OCI-LY1 (cell line): Measurements from ENCODE around the gene PDZD2.
"Not testable (repeated sequence)": the region's sequence is repeated elsewhere in the genome, so short reads cannot be mapped to it uniquely, and the experiment has no call there.

Experiments
- H2AFZ ChIP-seq: fragments of 200-600 bp; sonication (generic), shearing (Covaris generic); 2 replicates; pipeline ENCODE4 v1.6.0; 2014; ENCODE audit warnings: antibody characterized with exemption, mild to moderate bottlenecking, low read length
- H3F3A ChIP-seq: fragments of 200-600 bp; sonication (generic), shearing (Covaris generic); 2 replicates; pipeline ENCODE4 v1.6.0; 2014; ENCODE audit warnings: mild to moderate bottlenecking, antibody characterized with exemption, low read length, moderate library complexity; ENCODE audit not compliant: insufficient read depth
- H3K27ac ChIP-seq: fragments of 200-600 bp; sonication (generic); 2 replicates; pipeline ENCODE4 v1.5.1; 2014; ENCODE audit warnings: low read length, mixed run types, mild to moderate bottlenecking, low read depth; ENCODE audit not compliant: poor library complexity, severe bottlenecking
- H3K27me3 ChIP-seq: fragments of 200-600 bp; sonication (generic); 2 replicates; pipeline ENCODE4 v1.6.0; 2014; ENCODE audit warnings: antibody characterized with exemption, mild to moderate bottlenecking, low read length, moderate library complexity; ENCODE audit not compliant: insufficient read depth
- H3K36me3 ChIP-seq: fragments of 200-600 bp; sonication (generic); 2 replicates; pipeline ENCODE4 v1.6.1; 2014; ENCODE audit warnings: mild to moderate bottlenecking, antibody characterized with exemption, low read length, moderate library complexity, mixed read lengths; ENCODE audit not compliant: insufficient read depth
- H3K4me1 ChIP-seq: fragments of 200-600 bp; sonication (generic); 2 replicates; pipeline ENCODE4 v1.5.1; 2014; ENCODE audit warnings: mild to moderate bottlenecking, low read length, moderate library complexity; ENCODE audit not compliant: insufficient read depth, severe bottlenecking
- H3K4me2 ChIP-seq: fragments of 200-600 bp; sonication (generic), shearing (Covaris generic); 2 replicates; pipeline ENCODE4 v1.6.1; 2014; ENCODE audit warnings: low read length
- H3K4me3 ChIP-seq: fragments of 200-600 bp; sonication (generic); 2 replicates; pipeline ENCODE4 v1.5.1; 2014; ENCODE audit warnings: low read length, low read depth, mild to moderate bottlenecking, mixed read lengths; ENCODE audit not compliant: poor library complexity, severe bottlenecking
- H3K79me2 ChIP-seq: fragments of 200-600 bp; shearing (Covaris generic); 2 replicates; pipeline ENCODE4 v1.6.1; 2016; ENCODE audit warnings: mixed run types, low read length, mixed read lengths; ENCODE audit not compliant: insufficient read depth
- H3K9ac ChIP-seq: fragments of 200-600 bp; sonication (generic), shearing (Covaris generic); 2 replicates; pipeline ENCODE4 v1.6.1; 2014; ENCODE audit warnings: mild to moderate bottlenecking, low read length, mixed read lengths
- H3K9me2 ChIP-seq: fragments of 200-600 bp; sonication (generic), shearing (Covaris generic); 2 replicates; pipeline ENCODE4 v1.6.1; 2014; ENCODE audit warnings: low read depth, mild to moderate bottlenecking, low read length, mixed read lengths
- H3K9me3 ChIP-seq: fragments of 200-600 bp; shearing (Covaris generic); 2 replicates; pipeline ENCODE4 v1.6.1; 2014; ENCODE audit warnings: low read length, mixed read lengths
- H4K20me1 ChIP-seq: fragments of 200-600 bp; sonication (generic), shearing (Covaris generic); 2 replicates; pipeline ENCODE4 v1.6.0; 2016; ENCODE audit warnings: mild to moderate bottlenecking, low read length; ENCODE audit not compliant: insufficient read depth
- CTCF ChIP-seq: fragments of 200-600 bp; sonication (generic), shearing (Covaris generic); IDR thresholded peaks from 2 replicates; pipeline ENCODE4 v1.5.1; 2017; ENCODE audit warnings: mild to moderate bottlenecking, antibody characterized with exemption, low read length, moderate library complexity, mixed read lengths
- EZH2 ChIP-seq: fragments of 200-600 bp; sonication (generic), shearing (Covaris generic); IDR thresholded peaks from 2 replicates; pipeline ENCODE4 v1.8.0; 2017; ENCODE audit warnings: borderline replicate concordance, mixed run types, mild to moderate bottlenecking, antibody characterized with exemption, low read length, moderate library complexity, mixed read lengths

The PDZD2 gene

DNA sequence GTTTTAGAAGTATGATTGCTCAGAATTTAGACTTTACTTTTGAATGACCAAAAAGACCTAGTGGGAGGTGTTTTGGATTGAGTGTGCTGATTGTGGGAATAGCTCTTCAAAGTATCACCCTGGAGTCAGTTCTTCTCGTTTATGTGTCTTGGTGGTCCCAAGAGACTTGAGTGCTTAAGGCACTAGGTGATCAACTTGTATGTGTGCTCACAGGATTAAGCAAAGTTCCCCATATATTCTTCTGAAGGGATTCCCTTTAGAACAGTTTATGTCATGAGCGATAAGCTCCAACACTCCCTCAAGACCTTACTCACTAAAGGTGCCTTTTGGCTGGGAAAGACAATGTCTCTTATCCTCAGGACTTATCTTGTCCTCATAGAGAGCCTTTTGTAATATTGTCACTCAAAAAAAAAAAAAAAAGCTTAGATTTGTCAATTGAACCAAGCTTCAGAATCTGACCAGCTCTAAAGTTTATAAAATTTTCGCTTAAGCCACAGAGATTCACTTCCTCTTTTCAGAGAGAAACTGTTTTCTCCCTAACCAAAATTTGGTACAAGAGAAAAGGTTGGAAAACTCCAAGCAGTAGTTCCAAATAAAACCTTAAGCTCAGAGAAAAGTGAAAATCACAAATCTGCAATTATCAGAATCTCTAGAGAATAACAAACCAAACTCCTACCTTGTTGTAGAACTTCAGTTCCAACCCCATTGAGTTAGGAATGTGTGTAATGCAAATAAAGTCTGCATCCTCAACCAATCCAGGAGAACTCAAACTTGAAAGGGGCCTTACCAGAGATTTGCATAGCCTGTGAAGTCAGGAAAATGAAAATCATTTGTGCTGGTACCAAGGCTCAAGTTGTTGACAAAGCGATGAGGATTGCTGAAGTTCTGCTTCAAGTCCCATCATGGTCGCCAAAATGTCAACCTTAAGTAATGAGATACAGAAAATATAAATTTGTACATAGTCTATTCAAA lies 40.0 kb upstream of the PDZD2 start:
- Histone ChIP-seq H3K4me2 (no peak overlapping the region), H3K27me3 (no peaks in the 10 kb centered on the region; the same call in 1 of the 2 replicates), H3F3A (no peaks in the 10 kb centered on the region), H3K9me3 (no peaks in the 10 kb centered on the region), H3K79me2 (no peaks in the 10 kb centered on the region), H3K36me3 (no peaks in the 10 kb centered on the region), H4K20me1 (no peaks in the 10 kb centered on the region), H3K27ac (no peak overlapping the region), H3K4me1 (no peaks in the 10 kb centered on the region), H3K9me2 (no peaks in the 10 kb centered on the region), H2AFZ (no peak overlapping the region), H3K4me3 (no peak overlapping the region), H3K9ac (no peak overlapping the region)
- TF ChIP-seq CTCF (no peak), EZH2 (no peak)

GRCh38 chr5:31602305-31602704 lies 36.6 kb upstream of the PDZD2 start:
- H3K9me2 ChIP-seq, H3K27ac ChIP-seq, H3K27me3 ChIP-seq, H3K4me2 ChIP-seq, H3K36me3 ChIP-seq, H3F3A ChIP-seq, H3K9ac ChIP-seq, H2AFZ ChIP-seq, H4K20me1 ChIP-seq, H3K9me3 ChIP-seq, H3K79me2 ChIP-seq, H3K4me3 ChIP-seq, H3K4me1 ChIP-seq: not testable (repeated sequence)

DNA sequence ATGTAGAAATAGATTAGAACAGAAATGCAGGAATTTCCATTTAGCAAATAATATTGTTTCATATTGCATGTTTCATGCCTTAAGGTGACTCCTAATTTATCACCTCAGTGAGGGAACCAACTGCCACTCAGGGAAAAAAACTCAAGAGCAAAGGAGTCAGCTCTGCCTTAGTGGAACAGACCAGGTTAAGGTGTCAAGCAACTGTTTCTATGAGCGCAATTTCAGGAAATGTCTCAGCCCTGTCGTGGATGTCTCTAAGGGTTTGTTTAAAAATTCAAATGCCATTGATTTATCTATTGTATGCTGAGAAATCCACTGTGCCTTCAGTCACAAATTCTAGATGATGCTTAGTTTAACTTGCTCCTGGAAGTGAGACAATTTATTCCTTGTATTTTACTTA lies 34.7 kb upstream of the PDZD2 start:
- Histone ChIP-seq H3K79me2 (no peaks in the 10 kb centered on the region), H3K9me2 (no peaks in the 10 kb centered on the region), H3K4me3 (no peak overlapping the region), H3F3A (no peaks in the 10 kb centered on the region), H3K9ac (no peak overlapping the region), H3K27ac (no peak overlapping the region), H3K9me3 (no peaks in the 10 kb centered on the region), H4K20me1 (no peaks in the 10 kb centered on the region), H3K4me2 (no peak overlapping the region), H3K27me3 (no peaks in the 10 kb centered on the region; the same call in 1 of the 2 replicates), H3K36me3 (no peaks in the 10 kb centered on the region), H3K4me1 (no peaks in the 10 kb centered on the region), H2AFZ (no peak overlapping the region)
- no peak for TF ChIP-seq EZH2
- TF ChIP-seq CTCF, result no peak

DNA sequence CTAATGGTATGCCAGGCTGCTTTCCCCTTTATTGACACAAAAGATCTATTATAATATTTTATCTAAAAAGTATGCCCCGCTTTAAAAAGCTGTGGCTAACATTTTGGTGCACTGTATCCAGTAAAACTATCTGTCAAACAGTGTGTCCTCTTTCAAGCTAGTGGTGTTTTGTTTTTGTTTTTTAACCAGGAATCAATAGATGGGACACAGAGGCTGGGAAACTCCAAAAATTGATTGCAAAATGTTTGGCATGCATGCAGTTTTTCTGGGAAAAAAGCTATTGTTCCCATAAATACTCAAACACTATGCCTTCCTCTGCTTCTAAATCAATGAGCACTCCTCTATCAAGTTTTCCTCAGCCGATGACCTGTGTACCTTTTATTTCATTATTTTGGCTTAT lies 34.3 kb upstream of the PDZD2 start:
- Histone ChIP-seq H3K4me2 (no peak overlapping the region), H3K4me3 (no peak overlapping the region), H3K36me3 (no peaks in the 10 kb centered on the region), H3K9me3 (no peaks in the 10 kb centered on the region), H3K79me2 (no peaks in the 10 kb centered on the region), H3K9ac (no peak overlapping the region), H4K20me1 (no peaks in the 10 kb centered on the region), H2AFZ (no peak overlapping the region), H3K27ac (no peak overlapping the region), H3K9me2 (no peaks in the 10 kb centered on the region), H3F3A (no peaks in the 10 kb centered on the region), H3K27me3 (no peaks in the 10 kb centered on the region; the same call in 1 of the 2 replicates), H3K4me1 (no peaks in the 10 kb centered on the region)
- no peak for TF ChIP-seq EZH2
- TF ChIP-seq CTCF, result no peak
